Ovary (tissue), 9 donors: ENCODE data around the gene CCDC88B. TPM values are rescaled to one million over a fixed set of nuclear protein-coding genes. Genes with fewer than 3 reads are reported as not detected.

Experiments
- DNase-seq, 5 donors: peaks; one replicate each; pipeline ENCODE4 v3.0.0-alpha.2; 2019 to 2020
- H3K27ac ChIP-seq, 2 donors: fragments of 200-600 bp; one replicate each; pipeline versions ENCODE4 v1.5.1 to v1.8.0; 2019 to 2022
- H3K27me3 ChIP-seq: fragments of 200-600 bp; one replicate; pipeline ENCODE4 v1.8.0; 2022
- H3K36me3 ChIP-seq: fragments of 200-600 bp; sonication (generic); one replicate; pipeline ENCODE4 v1.5.1; 2019
- H3K4me1 ChIP-seq: one replicate; pipeline ENCODE4 v1.8.1; 2013; ENCODE audit warnings: mild to moderate bottlenecking, moderate library complexity; ENCODE audit not compliant: insufficient read depth
- H3K4me3 ChIP-seq: fragments of 200-600 bp; sonication (generic); one replicate; pipeline ENCODE4 v1.5.1; 2017
- H3K9me3 ChIP-seq, 2 donors: fragments of 200-600 bp in 1 of 2; sonication (generic) in 1 of 2; one replicate each; pipeline versions ENCODE4 v1.5.1 to v1.8.1; 2013 to 2019; ENCODE audit warnings: mild to moderate bottlenecking in 1 of 2, moderate library complexity in 1 of 2
- CTCF ChIP-seq, 3 donors: fragments of 450-650 bp in 2 of 3; fragments of 200-600 bp in 1 of 3; IDR thresholded peaks; one replicate each; pipeline versions ENCODE4 v1.5.1 to v1.8.0; 2016 to 2022; ENCODE audit warnings: antibody characterized with exemption in 3 of 3, mild to moderate bottlenecking in 1 of 3
- EP300 ChIP-seq: sonication (generic); formaldehyde crosslinking; IDR thresholded peaks from one replicate; pipeline ENCODE4 v1.6.1; 2017; ENCODE audit warnings: antibody characterized with exemption
- POLR2A ChIP-seq: fragments of 450-650 bp; IDR thresholded peaks from one replicate; pipeline ENCODE4 v1.6.1; 2017; ENCODE audit warnings: antibody characterized with exemption, mild to moderate bottlenecking, moderate library complexity
- WGBS, 3 donors: extraction: QIAGEN DNeasy Blood & Tissue Kit in 1 of 3; methylation state at CpG; one replicate each; pipeline versions ENCODE4 v1.1.5 to v1.1.7; 2013 to 2017; 5-methylcytosine and 5-hydroxymethylcytosine counted together
- intact Hi-C, 4 donors: fragments of 100-400 bp; cut with DNase I; formaldehyde crosslinking; loops; one replicate each; pipeline versions ENCODE4 v1.11.0 to v1.15.1; 2022 to 2023
- polyA plus RNA-seq, 2 donors: library from polyadenylated mRNA; stranded (reverse); fragments of 200-250 nt in 1 of 2; fragments of 350-450 nt in 1 of 2; fragmentation: Illumina TruSeq in 1 of 2; extraction: RNeasy Lipid Tissue Mini Kit (QIAGEN cat#74804) in 1 of 2; gene quantifications; one replicate each; pipeline ENCODE4 v1.2.3, GENCODE V29; 2013 to 2014
- total RNA-seq, 7 donors: library from RNA; depleted of rRNA in 2 of 7; stranded (reverse); fragments of >200 nt in 2 of 7; fragmentation: NEBNext Ultra II Directional in 3 of 7; extraction: Animal tissue kit (Norgen Biotek cat#: 25700) in 3 of 7; gene quantifications; one replicate each; pipeline versions ENCODE4 v1.1.0 to v1.2.4, GENCODE V29; 2016 to 2023
- donor health status: DM: no; HTN: no; CAD: no; lungs with moderate emphysema.
- donor health status: DM: no; HTN: no; CAD: no.
- donor health status: Bipolar disorder and iron deficiency.
- donor health status: DM: yes; HTN: yes; CAD: no.
- donor health status: DM: no; HTN: no; CAD: no.
- donor health status: DM: yes; HTN: yes; CAD: no.

CCDC88B gene
- total and polyA plus RNA-seq, 9 donors = 0.95 to 7.5 (median 3.5) TPM

- intact Hi-C loops = loop anchor here in 2 of 4 donors (2.0 to 5.0 kb wide), 3 partner anchors 20 to 102 kb away; partner anchors contain the start of genes BAD (in 1 of the 2), FKBP2 (in 1 of the 2) and GPR137 (in 1 of the 2)
- peaks cover 13% of the 10 kb centered on the region for H3K4me1 ChIP-seq
- no peak for TF ChIP-seq EP300
- TF ChIP-seq POLR2A = peak; percentile 5
- peak; percentile 74 to 87 (median 81) for TF ChIP-seq CTCF (IDR thresholded peaks at IDR 0.05)
These were observed 35.5 kb upstream of the CCDC88B start for GRCh38 chr11:64304316-64305072.

GRCh38 chr11:64305075-64305690 is 34.8 kb upstream of the CCDC88B start, which contains the start of gene ESRRA:
ESRRA (plus strand) TSS chr11:64305524; CDS start chr11:64307180, 1,656 bp downstream.
- Histone ChIP-seq H3K4me1 (peaks cover 10% of the 10 kb centered on the region), H3K9me3 (no peaks in the 10 kb centered on the region), H3K27ac (peak within 1 kb of the TSS in 1 of 2 donors; percentile 55), H3K4me3 (peak within 1 kb of the TSS; percentile 48), H3K36me3 (no peaks in the 10 kb centered on the region), H3K27me3 (peaks cover 2% of the 10 kb centered on the region)
- TF ChIP-seq CTCF (IDR thresholded peaks at IDR 0.05) (no peak), EP300 (no peak), POLR2A (no peak)
- WGBS, 3 donors = 1 to 2% (median 1%) methylated on average over 30 to 79 of the region's 81 CpGs
- intact Hi-C loops = loop anchor here in 1 of 4 donors (2.0 to 5.0 kb wide), 2 partner anchors 20 to 63 kb away; partner anchors contain the start of genes BAD, FKBP2 and GPR137
- DNase-seq = peak; percentile 99

More at GRCh38 chr11:64304316-64305072, 35.5 kb upstream of the CCDC88B start:
- Histone ChIP-seq H3K36me3 (no peaks in the 10 kb centered on the region), H3K27me3 (peaks cover 8% of the 10 kb centered on the region), H3K9me3 (no peaks in the 10 kb centered on the region), H3K27ac (peak overlapping the region in 1 of 2 donors; percentile 55), H3K4me3 (peak overlapping the region; percentile 48)
- WGBS, 3 donors = 0% methylated on average over 45 to 46 of the region's 46 CpGs
- peak; percentile 79 to 90 (median 88) for DNase-seq

GRCh38 chr11:64305691-64306562 is 34.1 kb upstream of the CCDC88B start:
- intact Hi-C loops = loop anchor here in 1 of 4 donors (2.0 to 5.0 kb wide), 2 partner anchors 21 to 64 kb away; partner anchors contain the start of genes BAD, FKBP2 and GPR137
- TF ChIP-seq POLR2A = no peak
- TF ChIP-seq EP300 = no peak
- TF ChIP-seq CTCF (IDR thresholded peaks at IDR 0.05) = no peak
- Histone ChIP-seq H3K4me1 (peaks cover 8% of the 10 kb centered on the region), H3K36me3 (no peaks in the 10 kb centered on the region), H3K4me3 (peak overlapping the region; percentile 48), H3K27ac (no peak overlapping the region), H3K27me3 (peaks cover 2% of the 10 kb centered on the region), H3K9me3 (no peaks in the 10 kb centered on the region)
- 1 to 6% (median 2%) methylated on average over 30 to 71 of the region's 71 CpGs for WGBS, 3 donors
- DNase-seq = peak; percentile 67 to 81 (median 79)

- DNase-seq = no peak
- TF ChIP-seq EP300 = no peak
- TF ChIP-seq CTCF (IDR thresholded peaks at IDR 0.05) = no peak
- TF ChIP-seq POLR2A = no peak
- intact Hi-C loops = loop anchor here in 1 of 4 donors (5.0 kb wide), 1 partner anchor 64 kb away; the partner anchor contains the start of gene FKBP2
- Histone ChIP-seq H3K4me3 (peak overlapping the region; percentile 48), H3K4me1 (peaks cover 8% of the 10 kb centered on the region), H3K9me3 (no peaks in the 10 kb centered on the region), H3K27me3 (peaks cover under 1% of the 10 kb centered on the region), H3K27ac (no peak overlapping the region), H3K36me3 (no peaks in the 10 kb centered on the region)
- WGBS, 3 donors = 25 to 29% (median 26%) methylated on average over 9 of the region's 9 CpGs
These were observed 33.5 kb upstream of the CCDC88B start for GRCh38 chr11:64306563-64306875.
